HepG2 (cell line): ENCODE results near the gene SAA2. TPM values are rescaled to one million over a fixed set of nuclear protein-coding genes. Genes with fewer than 3 reads are reported as not detected.

Source experiments
- ATF5 ChIP-seq: sonication (generic); formaldehyde crosslinking; IDR thresholded peaks from 2 replicates; pipeline ENCODE4 v1.4.0; 2020; ENCODE audit warnings: mild to moderate bottlenecking, low read depth, missing genetic modification reagents
- DPF2 ChIP-seq: sonication (generic); formaldehyde crosslinking; IDR thresholded peaks from 2 replicates; pipeline ENCODE4 v1.4.0; 2020; ENCODE audit warnings: mild to moderate bottlenecking, low read depth, missing genetic modification reagents, borderline replicate concordance
- DRAP1 ChIP-seq: IDR thresholded peaks from 2 replicates; pipeline ENCODE4 v1.6.1; 2016; ENCODE audit warnings: missing genetic modification reagents, missing compliant biosample characterization
- FOXP1 ChIP-seq, 2 experiments: fragments of 450-650 bp in 1 of 2; IDR thresholded peaks; 2 replicates each; pipeline ENCODE4 v1.6.1; 2017 to 2018; ENCODE audit warnings: antibody characterized with exemption in 1 of 2
- HNF4G ChIP-seq, 2 experiments: sonication (generic) in 1 of 2; formaldehyde crosslinking in 1 of 2; IDR thresholded peaks; 2 replicates each; pipeline versions ENCODE4 v1.4.0 to v1.6.1; 2011 to 2020; ENCODE audit warnings: borderline replicate concordance in 2 of 2, low read depth in 2 of 2, mild to moderate bottlenecking in 2 of 2, low read length in 1 of 2, missing genetic modification reagents in 1 of 2, moderate library complexity in 1 of 2
- HOXA3 ChIP-seq: sonication (generic); formaldehyde crosslinking; IDR thresholded peaks from 2 replicates; pipeline ENCODE4 v1.5.0; 2020; ENCODE audit warnings: missing genetic modification reagents
- MTF2 ChIP-seq: sonication (generic); formaldehyde crosslinking; IDR thresholded peaks from 2 replicates; pipeline ENCODE4 v1.5.0; 2020; ENCODE audit warnings: missing genetic modification reagents, borderline replicate concordance
- NFRKB ChIP-seq: fragments of 450-650 bp; IDR thresholded peaks from 2 replicates; pipeline ENCODE4 v1.6.1; 2017
- SOX6 ChIP-seq, 2 experiments: fragments of 450-650 bp in 1 of 2; sonication (generic) in 1 of 2; formaldehyde crosslinking in 1 of 2; IDR thresholded peaks; 2 replicates each; pipeline versions ENCODE4 v1.4.0 to v1.6.1; 2017 to 2020; ENCODE audit warnings: antibody characterized with exemption in 1 of 2, mild to moderate bottlenecking in 1 of 2, missing genetic modification reagents in 1 of 2
- TBX3 ChIP-seq: fragments of 450-650 bp; IDR thresholded peaks from 2 replicates; pipeline ENCODE4 v1.6.1; 2017; ENCODE audit warnings: antibody characterized with exemption, mild to moderate bottlenecking, inconsistent platforms, borderline replicate concordance
- THRA ChIP-seq: sonication (generic); formaldehyde crosslinking; IDR thresholded peaks from 2 replicates; pipeline ENCODE4 v1.4.0; 2020; ENCODE audit warnings: missing genetic modification reagents, borderline replicate concordance
- ZBTB26 ChIP-seq: IDR thresholded peaks from 2 replicates; pipeline ENCODE4 v1.6.1; 2016; ENCODE audit warnings: missing compliant biosample characterization, missing genetic modification reagents, borderline replicate concordance
- ZNF609 ChIP-seq: sonication (generic); formaldehyde crosslinking; IDR thresholded peaks from 2 replicates; pipeline ENCODE4 v1.4.0; 2020; ENCODE audit warnings: mild to moderate bottlenecking, missing genetic modification reagents, borderline replicate concordance
- ZSCAN31 ChIP-seq: sonication (generic); formaldehyde crosslinking; IDR thresholded peaks from 2 replicates; pipeline ENCODE4 v1.5.0; 2020; ENCODE audit warnings: low read depth, mild to moderate bottlenecking, missing genetic modification reagents
- polyA plus RNA-seq, 8 experiments: library from polyadenylated mRNA; depleted of rRNA in 3 of 8; stranded (reverse) in 7 of 8; unstranded in 1 of 8; fragments of >200 nt; fragmentation: Illumina TruSeq in 4 of 8; extraction: Trizol in 4 of 8; gene quantifications; 2 replicates each; pipeline versions ENCODE4 v1.2.1 to v1.2.3, GENCODE V29; 2011 to 2016; ENCODE audit warnings: low read depth in 4 of 8, missing spikeins in 1 of 8, mixed read lengths in 1 of 8; ENCODE audit not compliant: insufficient read depth in 1 of 8
- total RNA-seq, 5 experiments: library from RNA; depleted of rRNA; stranded (reverse); fragments of >200 nt; fragmentation: Illumina TruSeq; extraction: Trizol; gene quantifications; 2 replicates each; pipeline ENCODE4 v1.2.3, GENCODE V29; 2016; ENCODE audit warnings: low read depth in 1 of 5
- TF ChIP-seq, protein P1 (sequence below): IDR thresholded peaks from 2 replicates; pipeline ENCODE4 v1.6.1; 2018; ENCODE audit warnings: missing genetic modification reagents, mild to moderate bottlenecking, missing compliant biosample characterization

The SAA2 gene
- total and polyA plus RNA-seq, 2 of the 13 experiments (the other 11 are each of a cell fraction or from before 2014, with no cell fraction given): 0.27 TPM; not detected in 1

DNA sequence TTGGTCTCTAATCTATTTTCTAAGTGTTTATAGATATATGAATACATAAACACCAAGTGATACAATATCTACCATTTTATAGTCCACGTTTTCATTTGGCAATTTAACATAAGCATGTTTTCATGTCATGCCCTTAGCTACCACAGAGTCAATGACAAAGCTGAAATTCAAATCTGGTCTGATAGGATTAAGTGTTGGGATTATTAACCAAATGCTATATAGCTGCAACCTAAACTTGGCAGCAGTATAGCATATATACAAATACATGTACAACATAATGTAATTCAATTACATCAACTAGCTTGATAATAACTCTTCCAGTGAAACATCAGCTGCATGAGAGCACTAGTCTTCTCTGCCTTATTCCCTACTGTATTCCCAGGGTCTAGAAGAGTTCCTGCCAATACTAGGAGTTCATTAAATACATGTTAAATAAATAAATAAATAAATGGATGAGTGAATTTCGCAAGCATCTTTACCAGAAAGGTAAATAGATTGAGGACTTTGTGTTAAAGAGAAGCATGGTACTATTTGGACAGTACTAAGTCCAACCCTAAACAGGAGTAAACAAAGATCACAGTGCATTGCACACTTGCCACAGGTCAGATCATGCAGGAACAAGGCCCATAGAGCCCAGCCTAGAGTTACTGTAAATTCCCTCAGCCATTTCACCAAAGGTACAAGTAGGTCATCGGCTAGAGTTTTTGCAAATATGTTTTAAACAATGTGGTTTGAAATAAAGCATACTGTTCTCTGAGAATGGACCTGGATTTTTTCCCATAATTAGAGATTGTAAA is 24.7 kb downstream of the SAA2 start (continued):
- peak; percentile 13; the same call in 1 of the 2 replicates for TF ChIP-seq THRA
- no peak for TF ChIP-seq NFRKB
- peak; percentile 54 for TF ChIP-seq HOXA3 (CRISPR knock-in tag)
- no peak for TF ChIP-seq ZBTB26 (CRISPR knock-in tag)
- TF ChIP-seq MTF2 (CRISPR knock-in tag): 0 out of 2 replicates have a peak, but pooled peaks have one; percentile 51
- TF ChIP-seq, protein P1, sequence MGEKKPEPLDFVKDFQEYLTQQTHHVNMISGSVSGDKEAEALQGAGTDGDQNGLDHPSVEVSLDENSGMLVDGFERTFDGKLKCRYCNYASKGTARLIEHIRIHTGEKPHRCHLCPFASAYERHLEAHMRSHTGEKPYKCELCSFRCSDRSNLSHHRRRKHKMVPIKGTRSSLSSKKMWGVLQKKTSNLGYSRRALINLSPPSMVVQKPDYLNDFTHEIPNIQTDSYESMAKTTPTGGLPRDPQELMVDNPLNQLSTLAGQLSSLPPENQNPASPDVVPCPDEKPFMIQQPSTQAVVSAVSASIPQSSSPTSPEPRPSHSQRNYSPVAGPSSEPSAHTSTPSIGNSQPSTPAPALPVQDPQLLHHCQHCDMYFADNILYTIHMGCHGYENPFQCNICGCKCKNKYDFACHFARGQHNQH (CRISPR knock-in tag): peak; percentile 67; the same call in 1 of the 2 replicates
- TF ChIP-seq SOX6 (IDR thresholded peaks at IDR 0.05): no peak
- TF ChIP-seq SOX6 (CRISPR knock-in tag; IDR thresholded peaks at IDR 0.05): peak; percentile 92
- peak; percentile 44; the same call in 1 of the 2 replicates for TF ChIP-seq ZSCAN31
- peak; percentile 96 for TF ChIP-seq HNF4G (IDR thresholded peaks at IDR 0.05; ENCODE audit: borderline replicate concordance, low read depth, low read length)
- TF ChIP-seq HNF4G (CRISPR knock-in tag; IDR thresholded peaks at IDR 0.05; ENCODE audit: borderline replicate concordance, low read depth): peak; percentile 93
- TF ChIP-seq TBX3: peak; percentile 69; the same call in 1 of the 2 replicates
- peak; percentile 74; the same call in 1 of the 2 replicates for TF ChIP-seq ZNF609
- TF ChIP-seq DPF2 (CRISPR knock-in tag): peak; percentile 73
- TF ChIP-seq ATF5: no peak
- TF ChIP-seq DRAP1 (CRISPR knock-in tag): peak; percentile 43
- peak; percentile 93 for TF ChIP-seq FOXP1 (IDR thresholded peaks at IDR 0.05)
- peak; percentile 99 for TF ChIP-seq FOXP1 (CRISPR knock-in tag; IDR thresholded peaks at IDR 0.05)
